K562 treated with DMSO at 1 percent for 12 hours (cell line): ENCODE data around the gene NAT16. TPM values are rescaled to one million over a fixed set of nuclear protein-coding genes. Genes with fewer than 3 reads are reported as not detected.

ENCODE experiments used
- total RNA-seq: library from RNA; unstranded; fragments of 300-600 nt; gene quantifications from 2 replicates; pipeline ENCODE4 v1.2.3, GENCODE V29; 2022; ENCODE audit not compliant: insufficient read depth

Gene NAT16
- not detected in 2 replicates for total RNA-seq

GRCh38 chr7:101180130-101180755 is at the start of gene NAT16:
NAT16 (minus strand) TSS chr7:101180293; CDS start chr7:101174807, 5,486 bp downstream.

GRCh38 chr7:101217388-101218235 is 37.5 kb upstream of the NAT16 start, which contains the start of the genes PLOD3 and ZNHIT1:
PLOD3 (minus strand) TSS chr7:101217581; CDS start chr7:101217274, 307 bp downstream.
ZNHIT1 (plus strand) TSS chr7:101218165; CDS start chr7:101218196, 31 bp downstream.

GRCh38 chr7:101200862-101201599 is 20.9 kb upstream of the NAT16 start, which contains the start of gene MOGAT3:
MOGAT3 (minus strand) TSS chr7:101201036; CDS start chr7:101200854, 182 bp downstream.

GRCh38 chr7:101165075-101165957 is 14.8 kb downstream of the NAT16 start, which contains the start of gene VGF:
VGF (minus strand) TSS chr7:101165569; CDS start chr7:101164843, 726 bp downstream.

GRCh38 chr7:101153969-101154692 is 26.0 kb downstream of the NAT16 start, which contains the start of gene AP1S1:
AP1S1 (plus strand) TSS chr7:101154476; CDS start chr7:101154515, 39 bp downstream.

GRCh38 chr7:101126651-101127459 is 53.2 kb downstream of the NAT16 start, which contains the start of gene SERPINE1:
SERPINE1 (plus strand) TSS chr7:101127104; CDS start chr7:101128394, 1,290 bp downstream.

Other genes with a start within 250 kb of the NAT16 start
- gene MUC3A, start 230.8 kb downstream of the NAT16 start, total RNA-seq: 0.74 TPM in 1 of 2 replicates, not detected in the other
- not detected in 2 replicates for gene MUC12, start 210.7 kb downstream of the NAT16 start, total RNA-seq
- not detected in 2 replicates for gene MUC17, start 160.2 kb downstream of the NAT16 start, total RNA-seq
- 12.0 and 25.1 TPM in 2 replicates for gene TRIM56, start 94.8 kb downstream of the NAT16 start, total RNA-seq
- 1.5 and 3.0 TPM in 2 replicates for gene SERPINE1, start 53.2 kb downstream of the NAT16 start, total RNA-seq
- 101 and 123 TPM in 2 replicates for gene AP1S1, start 25.8 kb downstream of the NAT16 start, total RNA-seq
- 0.49 and 1.3 TPM in 2 replicates for gene VGF, start 14.7 kb downstream of the NAT16 start, total RNA-seq
- gene MOGAT3, start 20.7 kb upstream of the NAT16 start, total RNA-seq: not detected in 2 replicates
- 61.8 and 71.1 TPM in 2 replicates for gene PLOD3, start 37.3 kb upstream of the NAT16 start, total RNA-seq
- 132 and 185 TPM in 2 replicates for gene ZNHIT1, start 37.9 kb upstream of the NAT16 start, total RNA-seq
- gene CLDN15, start 57.5 kb upstream of the NAT16 start, total RNA-seq: 20.8 and 29.6 TPM in 2 replicates
- gene FIS1, start 64.8 kb upstream of the NAT16 start, total RNA-seq: 109 and 134 TPM in 2 replicates
- 12.3 and 15.3 TPM in 2 replicates for gene IFT22, start 141.5 kb upstream of the NAT16 start, total RNA-seq
- gene COL26A1, start 182.6 kb upstream of the NAT16 start, total RNA-seq: 0.70 and 1.3 TPM in 2 replicates